HEK293 (cell line): Measurements from ENCODE around the gene SLIT1.

Experiments used
- CTCF ChIA-PET: fragments of 350-600 bp; formaldehyde crosslinking; extraction: SDS; loops from one replicate; lab custom pipeline; 2021; ENCODE audit warnings: antibody characterized with exemption; lab: Yijun Ruan, JAX
- POLR2A ChIA-PET: fragments of 300-600 bp; formaldehyde crosslinking; extraction: SDS; loops from one replicate; lab custom pipeline; 2020; ENCODE audit warnings: antibody characterized with exemption, inconsistent platforms; lab: Yijun Ruan, JAX
- H3K27ac ChIP-seq: fragments of 200-500 bp; sonication (Bioruptor generic); 2 replicates; pipeline ENCODE4 v1.5.1; 2014; ENCODE audit warnings: low read depth, low read length, control low read depth, inconsistent platforms; ENCODE audit errors: extremely low read depth
- H3K36me3 ChIP-seq, 2 experiments: fragments of 200-500 bp in 1 of 2; sonication (Bioruptor generic) in 1 of 2; 1 replicate in 1 of 2; 2 replicates in 1 of 2; pipeline ENCODE4 v1.5.1; 2014 to 2017; ENCODE audit warnings: inconsistent platforms in 2 of 2, low read length in 2 of 2; ENCODE audit not compliant: control insufficient read depth in 2 of 2, insufficient read depth in 1 of 2
- H3K4me1 ChIP-seq: fragments of 200-500 bp; sonication (Bioruptor generic); 2 replicates; pipeline ENCODE4 v1.5.1; 2014; ENCODE audit warnings: mild to moderate bottlenecking, low read length, inconsistent platforms; ENCODE audit not compliant: control insufficient read depth, insufficient read depth
- H3K4me3 ChIP-seq: 2 replicates; pipeline ENCODE4 v1.5.1; 2011; ENCODE audit warnings: low read depth, mild to moderate bottlenecking, control low read depth, low read length, moderate library complexity
- H3K9me3 ChIP-seq: fragments of 200-500 bp; sonication (Bioruptor generic); 2 replicates; pipeline ENCODE4 v1.5.1; 2014; ENCODE audit warnings: low read depth, low read length, inconsistent platforms; ENCODE audit not compliant: control insufficient read depth, insufficient read depth
- GLI4 ChIP-seq: fragments of 450-650 bp; formaldehyde crosslinking; IDR thresholded peaks from 2 replicates; pipeline ENCODE4 v1.5.1; 2016; ENCODE audit warnings: missing biosample characterization, missing genetic modification characterization
- KLF16 ChIP-seq: fragments of 450-650 bp; formaldehyde crosslinking; IDR thresholded peaks from 2 replicates; pipeline ENCODE4 v1.5.1; 2017; ENCODE audit warnings: missing biosample characterization, missing genetic modification characterization
- RBAK ChIP-seq: fragments of 450-650 bp; formaldehyde crosslinking; IDR thresholded peaks from 2 replicates; pipeline ENCODE4 v1.5.1; 2016; ENCODE audit warnings: missing biosample characterization, missing genetic modification characterization
- REST ChIP-seq: fragments of 450-650 bp; formaldehyde crosslinking; IDR thresholded peaks from 2 replicates; pipeline ENCODE4 v1.5.1; 2016; ENCODE audit warnings: missing biosample characterization, missing genetic modification characterization
- YY2 ChIP-seq: fragments of 450-650 bp; formaldehyde crosslinking; IDR thresholded peaks from 2 replicates; pipeline ENCODE4 v1.5.1; 2016; ENCODE audit warnings: missing biosample characterization, missing genetic modification characterization
- ZBTB44 ChIP-seq: fragments of 450-650 bp; IDR thresholded peaks from 2 replicates; pipeline ENCODE4 v1.5.1; 2018; ENCODE audit warnings: missing biosample characterization, mild to moderate bottlenecking, missing genetic modification characterization
- ZFHX2 ChIP-seq: fragments of 450-650 bp; formaldehyde crosslinking; conservative IDR thresholded peaks from 2 replicates; pipeline ENCODE4 v1.5.1; 2016; ENCODE audit warnings: missing biosample characterization, missing genetic modification characterization
- ZFP3 ChIP-seq: fragments of 450-650 bp; formaldehyde crosslinking; IDR thresholded peaks from 2 replicates; pipeline ENCODE4 v1.5.1; 2016; ENCODE audit warnings: low read depth, missing biosample characterization, missing genetic modification characterization
- ZNF121 ChIP-seq: fragments of 450-650 bp; formaldehyde crosslinking; IDR thresholded peaks from 2 replicates; pipeline ENCODE4 v1.5.1; 2016; ENCODE audit warnings: missing biosample characterization, missing genetic modification characterization
- ZNF133 ChIP-seq: fragments of 450-650 bp; formaldehyde crosslinking; IDR thresholded peaks from 2 replicates; pipeline ENCODE4 v1.5.1; 2016; ENCODE audit warnings: missing biosample characterization, missing genetic modification characterization
- ZNF148 ChIP-seq: fragments of 450-650 bp; formaldehyde crosslinking; IDR thresholded peaks from 2 replicates; pipeline ENCODE4 v1.5.0; 2017; ENCODE audit warnings: missing biosample characterization, missing genetic modification characterization, borderline replicate concordance
- ZNF239 ChIP-seq: fragments of 450-650 bp; formaldehyde crosslinking; IDR thresholded peaks from 2 replicates; pipeline ENCODE4 v1.5.1; 2016; ENCODE audit warnings: missing biosample characterization, missing genetic modification characterization
- ZNF280C ChIP-seq: fragments of 450-650 bp; formaldehyde crosslinking; IDR thresholded peaks from 2 replicates; pipeline ENCODE4 v1.5.1; 2016; ENCODE audit warnings: missing biosample characterization, missing genetic modification characterization
- ZNF394 ChIP-seq: fragments of 450-650 bp; formaldehyde crosslinking; IDR thresholded peaks from 2 replicates; pipeline ENCODE4 v1.5.1; 2016; ENCODE audit warnings: missing biosample characterization, missing genetic modification characterization, mild to moderate bottlenecking, moderate library complexity, borderline replicate concordance
- ZNF529 ChIP-seq: fragments of 450-650 bp; formaldehyde crosslinking; IDR thresholded peaks from 2 replicates; pipeline ENCODE4 v1.5.1; 2017; ENCODE audit warnings: missing genetic modification characterization, missing biosample characterization; ENCODE audit not compliant: insufficient replicate concordance
- ZNF548 ChIP-seq: fragments of 450-650 bp; formaldehyde crosslinking; IDR thresholded peaks from 2 replicates; pipeline ENCODE4 v1.5.1; 2016; ENCODE audit warnings: missing biosample characterization, missing genetic modification characterization
- ZNF600 ChIP-seq: fragments of 450-650 bp; formaldehyde crosslinking; IDR thresholded peaks from 2 replicates; pipeline ENCODE4 v1.5.1; 2016; ENCODE audit warnings: missing biosample characterization, missing genetic modification characterization
- ZNF624 ChIP-seq: fragments of 450-650 bp; formaldehyde crosslinking; IDR thresholded peaks from 2 replicates; pipeline ENCODE4 v1.5.1; 2017; ENCODE audit warnings: missing biosample characterization, missing genetic modification characterization
- ZNF629 ChIP-seq: fragments of 450-650 bp; formaldehyde crosslinking; IDR thresholded peaks from 2 replicates; pipeline ENCODE4 v1.5.1; 2017; ENCODE audit warnings: missing biosample characterization, missing genetic modification characterization
- ZNF701 ChIP-seq: fragments of 450-650 bp; formaldehyde crosslinking; IDR thresholded peaks from 2 replicates; pipeline ENCODE4 v1.5.1; 2016; ENCODE audit warnings: missing biosample characterization, missing genetic modification characterization
- ZNF747 ChIP-seq: fragments of 450-650 bp; formaldehyde crosslinking; IDR thresholded peaks from 2 replicates; pipeline ENCODE4 v1.5.1; 2016; ENCODE audit warnings: missing biosample characterization, missing genetic modification characterization
- ZNF830 ChIP-seq: fragments of 450-650 bp; IDR thresholded peaks from 2 replicates; pipeline ENCODE4 v1.5.0; 2018; ENCODE audit warnings: missing biosample characterization, missing genetic modification characterization, low read depth, mild to moderate bottlenecking, moderate library complexity
- ZSCAN16 ChIP-seq: fragments of 450-650 bp; formaldehyde crosslinking; IDR thresholded peaks from 2 replicates; pipeline ENCODE4 v1.5.1; 2016; ENCODE audit warnings: missing biosample characterization, missing genetic modification characterization

SLIT1 gene

GRCh38 chr10:97069576-97070362 lies 116.0 kb downstream of the SLIT1 start (continued):
- TF ChIP-seq ZFHX2 (tag by site-specific recombination) = peak; percentile 65
- TF ChIP-seq ZNF600 = 0 out of 2 replicates have a peak, but pooled peaks have one; percentile 45
- TF ChIP-seq ZNF133 (tag by site-specific recombination) = no peak
- TF ChIP-seq REST (tag by site-specific recombination) = no peak
- no peak for TF ChIP-seq ZNF280C
- no peak; the same call in 1 of the 2 replicates for TF ChIP-seq ZBTB44 (tag by site-specific recombination)
- no peak for TF ChIP-seq ZNF747 (tag by site-specific recombination)
- TF ChIP-seq ZNF624 (tag by site-specific recombination) = no peak
- no peak for TF ChIP-seq ZNF121 (tag by site-specific recombination)
- peak; percentile 29; the same call in 1 of the 2 replicates for TF ChIP-seq ZNF548
- no peak for TF ChIP-seq ZNF529
- no peak for TF ChIP-seq ZNF394 (tag by site-specific recombination)
- no peak for TF ChIP-seq RBAK (tag by site-specific recombination)
- no peak for TF ChIP-seq ZSCAN16 (tag by site-specific recombination)
- TF ChIP-seq ZNF830 = no peak
- TF ChIP-seq KLF16 (tag by site-specific recombination) = no peak

GRCh38 chr10:97069026-97069425 lies 116.7 kb downstream of the SLIT1 start:
- H3K4me1 ChIP-seq = no peaks in the 10 kb centered on the region
- H3K27ac ChIP-seq = no peak overlapping the region
- no peaks in the 10 kb centered on the region for H3K9me3 ChIP-seq
- H3K36me3 ChIP-seq = no peaks in the 10 kb centered on the region
- ChIA-PET CTCF (interaction anchor here (1.0 to 1.9 kb wide), 3 partner anchors 12 to 141 kb away, joined by 3 to 9 read pairs (median 3); no protein-coding TSS in a partner anchor), POLR2A (interaction anchor here (1.0 kb wide), 1 partner anchor 555 kb away, joined by 3 read pairs; the partner anchor contains the start of gene TLL2)
- no peak overlapping the region for H3K4me3 ChIP-seq
- TF ChIP-seq ZNF701 (tag by site-specific recombination) (no peak), ZNF148 (tag by site-specific recombination) (no peak), ZSCAN16 (tag by site-specific recombination) (no peak), ZFP3 (tag by site-specific recombination) (no peak), GLI4 (tag by site-specific recombination) (no peak), YY2 (tag by site-specific recombination) (no peak), ZNF629 (no peak), ZNF280C (no peak), ZNF239 (no peak)
